Measurements from ENCODE around the gene PLA2G4A. TPM values are rescaled to one million over a fixed set of nuclear protein-coding genes. Genes with fewer than 3 reads are reported as not detected.

Gene PLA2G4A
- polyA plus RNA-seq, 1 of the 3 experiments (the other 2 are of a cell fraction): 0.26 TPM

DNA sequence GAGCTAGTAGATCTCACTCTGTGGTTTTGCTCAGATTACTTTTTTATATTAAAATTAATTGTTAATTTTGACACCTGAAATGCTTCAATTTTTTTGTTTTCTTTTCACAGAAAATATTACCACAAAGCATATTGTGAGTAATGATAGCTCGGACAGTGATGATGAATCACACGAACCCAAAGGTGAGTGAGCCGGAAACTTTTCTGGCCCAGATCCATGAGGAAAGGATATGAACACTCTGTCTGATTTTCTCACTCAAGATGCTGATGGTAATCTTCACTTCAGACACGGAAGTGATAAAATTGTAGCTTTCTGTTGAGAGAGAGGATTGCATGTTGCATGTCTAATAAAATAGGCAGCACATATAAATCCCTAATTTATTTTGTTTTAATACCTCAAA, 121.8 kb downstream of the PLA2G4A start:
- 4% methylated on average over 4 of the region's 4 CpGs for WGBS (ENCODE audit: low lambda C conversion rate)
- DNase-seq: no peak
- Histone ChIP-seq H4K20me1 (ENCODE audit: insufficient read depth) (no peaks in the 10 kb centered on the region), H3K9ac (no peak overlapping the region), H3K9me3 (no peaks in the 10 kb centered on the region), H2AFZ (ENCODE audit: low read depth) (no peak overlapping the region), H3K4me3 (ENCODE audit: low read depth in 2 of 2, low read length in 1 of 2) (no peak overlapping the region), H3K9me2 (no peaks in the 10 kb centered on the region), H3F3A (replicated peaks; ENCODE audit: insufficient read depth) (no peaks in the 10 kb centered on the region), H3K27ac (ENCODE audit: low read depth in 2 of 2, low read length in 1 of 2) (no peak overlapping the region), H3K36me3 (replicated peaks in 1 of 2; ENCODE audit: control insufficient read depth in 1 of 2, insufficient read depth in 2 of 2, low read length in 1 of 2) (no peaks in the 10 kb centered on the region), H3K27me3 (ENCODE audit: insufficient read depth) (no peaks in the 10 kb centered on the region), H3K79me2 (ENCODE audit: insufficient read depth) (no peaks in the 10 kb centered on the region), H3K4me1 (ENCODE audit: control insufficient read depth in 1 of 2, insufficient read depth in 2 of 2, low read depth in 1 of 2, low read length in 1 of 2) (no peaks in the 10 kb centered on the region), H3K4me2 (no peak overlapping the region)
- TF ChIP-seq NFIC (IDR thresholded peaks at IDR 0.05; ENCODE audit: borderline replicate concordance) (peak; percentile 57; the same call in 1 of the 2 replicates), EZH2phosphoT487 (IDR thresholded peaks at IDR 0.05; ENCODE audit: borderline replicate concordance, low read depth) (no peak), JUND (IDR thresholded peaks at IDR 0.05) (peak; percentile 22; the same call in 1 of the 2 replicates), PBX3 (IDR thresholded peaks at IDR 0.05) (peak; percentile 62), FOSL2 (IDR thresholded peaks at IDR 0.05; ENCODE audit: borderline replicate concordance, low read depth) (peak; percentile 36; the same call in 1 of the 2 replicates), SIN3A (IDR thresholded peaks at IDR 0.05; ENCODE audit: borderline replicate concordance, low read depth, low read length) (no peak)
- CTCF ChIA-PET: interaction anchor here (0.9 kb wide), 1 partner anchor 36 kb away, joined by 4 read pairs; no protein-coding TSS in a partner anchor
- POLR2A ChIA-PET: no interaction called here

DNA sequence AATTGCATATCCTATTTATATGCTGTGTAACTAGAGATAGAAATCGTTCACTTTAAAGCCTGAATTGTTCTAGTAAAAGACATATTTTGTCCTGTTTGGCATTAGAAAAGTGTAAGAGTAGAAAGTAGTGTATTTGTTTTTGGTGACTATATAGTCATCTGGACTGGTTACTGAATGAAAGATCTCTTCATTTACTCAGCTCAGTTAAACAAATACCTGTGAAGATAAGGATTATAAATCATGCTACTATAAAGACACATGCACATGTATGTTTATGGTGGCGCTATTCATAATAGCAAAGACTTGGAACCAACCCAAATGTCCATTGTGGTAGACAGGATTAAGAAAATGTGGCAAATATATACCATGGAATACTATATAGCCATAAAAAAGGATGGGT, 125.1 kb downstream of the PLA2G4A start:
- H3K4me3 ChIP-seq (ENCODE audit: low read depth in 2 of 2, low read length in 1 of 2): no peak overlapping the region

GRCh38 chr1:186957314-186957713, 128.6 kb downstream of the PLA2G4A start:
- Histone ChIP-seq H3K27ac (ENCODE audit: low read depth in 2 of 2, low read length in 1 of 2) (no peak overlapping the region), H3K9me2 (no peaks in the 10 kb centered on the region), H3K4me2 (no peak overlapping the region), H4K20me1 (ENCODE audit: insufficient read depth) (no peaks in the 10 kb centered on the region), H3K9ac (no peak overlapping the region), H3K9me3 (no peaks in the 10 kb centered on the region), H2AFZ (ENCODE audit: low read depth) (no peak overlapping the region), H3K79me2 (ENCODE audit: insufficient read depth) (no peaks in the 10 kb centered on the region), H3K36me3 (replicated peaks in 1 of 2; ENCODE audit: control insufficient read depth in 1 of 2, insufficient read depth in 2 of 2, low read length in 1 of 2) (no peaks in the 10 kb centered on the region), H3K4me3 (ENCODE audit: low read depth in 2 of 2, low read length in 1 of 2) (no peak overlapping the region), H3F3A (replicated peaks; ENCODE audit: insufficient read depth) (peaks cover 3% of the 10 kb centered on the region), H3K27me3 (ENCODE audit: insufficient read depth) (no peaks in the 10 kb centered on the region), H3K4me1 (ENCODE audit: control insufficient read depth in 1 of 2, insufficient read depth in 2 of 2, low read depth in 1 of 2, low read length in 1 of 2) (no peaks in the 10 kb centered on the region; a peak in 1 of 4 replicates)
- POLR2A ChIA-PET: no interaction called here
- CTCF ChIA-PET: interaction anchor here (1.4 to 1.9 kb wide), 2 partner anchors 20 to 29 kb away, joined by 4 to 6 read pairs; no protein-coding TSS in a partner anchor
- whole genome bisulfite sequencing (ENCODE audit: low lambda C conversion rate): 19% methylated on average over 2 of the region's 2 CpGs
- no peak for DNase-seq
- no peak for TF ChIP-seq MEF2A (IDR thresholded peaks at IDR 0.05; ENCODE audit: borderline replicate concordance, low read depth)
- no peak for TF ChIP-seq SMC3 (IDR thresholded peaks at IDR 0.05; ENCODE audit: low read depth, low read length)
- TF ChIP-seq USF2 (IDR thresholded peaks at IDR 0.05; ENCODE audit: borderline replicate concordance, low read depth, low read length): no peak

More for the DNA sequence above, 125.1 kb downstream of the PLA2G4A start:
- WGBS (ENCODE audit: low lambda C conversion rate): 54% methylated on average over 2 of the region's 2 CpGs
- Histone ChIP-seq H3K27me3 (ENCODE audit: insufficient read depth) (no peaks in the 10 kb centered on the region), H3K79me2 (ENCODE audit: insufficient read depth) (no peaks in the 10 kb centered on the region), H3K9ac (no peak overlapping the region), H3K9me2 (no peaks in the 10 kb centered on the region), H2AFZ (ENCODE audit: low read depth) (no peak overlapping the region), H3K9me3 (no peaks in the 10 kb centered on the region), H4K20me1 (ENCODE audit: insufficient read depth) (no peaks in the 10 kb centered on the region), H3K36me3 (replicated peaks in 1 of 2; ENCODE audit: control insufficient read depth in 1 of 2, insufficient read depth in 2 of 2, low read length in 1 of 2) (no peaks in the 10 kb centered on the region), H3K27ac (ENCODE audit: low read depth in 2 of 2, low read length in 1 of 2) (no peak overlapping the region), H3K4me2 (no peak overlapping the region), H3K4me1 (ENCODE audit: control insufficient read depth in 1 of 2, insufficient read depth in 2 of 2, low read depth in 1 of 2, low read length in 1 of 2) (no peaks in the 10 kb centered on the region), H3F3A (replicated peaks; ENCODE audit: insufficient read depth) (no peaks in the 10 kb centered on the region)
- ChIA-PET POLR2A (no interaction called here), CTCF (no interaction called here)
- no peak for TF ChIP-seq SIN3A (IDR thresholded peaks at IDR 0.05; ENCODE audit: borderline replicate concordance, low read depth, low read length)
- DNase-seq: no peak
